Stomach (tissue), 4 donors: ENCODE results near the gene ITPR1.

Source experiments
- POLR2AphosphoS5 ChIP-seq, 3 donors: sonication (generic); formaldehyde crosslinking; IDR thresholded peaks; one replicate each; pipeline ENCODE4 v1.6.1; 2016; ENCODE audit warnings: antibody characterized with exemption in 3 of 3
- TF ChIP-seq, protein P1 (sequence below), 7 experiments: fragments of 450-650 bp in 4 of 7; fragments of 200-600 bp in 3 of 7; sonication (generic) in 3 of 7; IDR thresholded peaks; one replicate each; pipeline ENCODE4 v1.5.1; 2016 to 2019; ENCODE audit warnings: antibody characterized with exemption in 7 of 7, control low read depth in 2 of 7, mild to moderate bottlenecking in 1 of 7

- TF ChIP-seq POLR2AphosphoS5 (IDR thresholded peaks at IDR 0.05), result no peak
- TF ChIP-seq, protein P1, sequence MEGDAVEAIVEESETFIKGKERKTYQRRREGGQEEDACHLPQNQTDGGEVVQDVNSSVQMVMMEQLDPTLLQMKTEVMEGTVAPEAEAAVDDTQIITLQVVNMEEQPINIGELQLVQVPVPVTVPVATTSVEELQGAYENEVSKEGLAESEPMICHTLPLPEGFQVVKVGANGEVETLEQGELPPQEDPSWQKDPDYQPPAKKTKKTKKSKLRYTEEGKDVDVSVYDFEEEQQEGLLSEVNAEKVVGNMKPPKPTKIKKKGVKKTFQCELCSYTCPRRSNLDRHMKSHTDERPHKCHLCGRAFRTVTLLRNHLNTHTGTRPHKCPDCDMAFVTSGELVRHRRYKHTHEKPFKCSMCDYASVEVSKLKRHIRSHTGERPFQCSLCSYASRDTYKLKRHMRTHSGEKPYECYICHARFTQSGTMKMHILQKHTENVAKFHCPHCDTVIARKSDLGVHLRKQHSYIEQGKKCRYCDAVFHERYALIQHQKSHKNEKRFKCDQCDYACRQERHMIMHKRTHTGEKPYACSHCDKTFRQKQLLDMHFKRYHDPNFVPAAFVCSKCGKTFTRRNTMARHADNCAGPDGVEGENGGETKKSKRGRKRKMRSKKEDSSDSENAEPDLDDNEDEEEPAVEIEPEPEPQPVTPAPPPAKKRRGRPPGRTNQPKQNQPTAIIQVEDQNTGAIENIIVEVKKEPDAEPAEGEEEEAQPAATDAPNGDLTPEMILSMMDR (IDR thresholded peaks at IDR 0.05), result no peak
Measured at GRCh38 chr3:4689021-4689420, 195.9 kb downstream of the ITPR1 start.
